Esophagus muscularis mucosa (tissue), 4 donors: ENCODE results near the gene PIK3CD. TPM values are rescaled to one million over a fixed set of nuclear protein-coding genes. Genes with fewer than 3 reads are reported as not detected.

Experiments used
- DNase-seq: peaks from one replicate; pipeline ENCODE4 v3.0.0-alpha.2; 2017; ENCODE audit errors: extremely low spot score
- H3K27ac ChIP-seq, 4 donors: fragments of 200-600 bp; sonication (generic); replicated peaks in 1 of 4; 1 replicate in 3 of 4; 2 replicates in 1 of 4; pipeline ENCODE4 v1.5.1; 2016 to 2019; ENCODE audit warnings: mild to moderate bottlenecking in 1 of 4
- H3K27me3 ChIP-seq, 4 donors: fragments of 200-600 bp; sonication (generic); one replicate each; pipeline versions ENCODE4 v1.5.1 to v1.6.0; 2016 to 2019
- H3K36me3 ChIP-seq, 4 donors: fragments of 200-600 bp; sonication (generic); one replicate each; pipeline ENCODE4 v1.5.1; 2016 to 2019
- H3K4me1 ChIP-seq, 4 donors: fragments of 200-600 bp; sonication (generic); one replicate each; pipeline ENCODE4 v1.5.1; 2016 to 2019
- H3K4me3 ChIP-seq, 4 donors: fragments of 200-600 bp; sonication (generic); 1 replicate in 2 of 4; 2 replicates in 2 of 4; pipeline ENCODE4 v1.5.1; 2016 to 2019; ENCODE audit warnings: mild to moderate bottlenecking in 4 of 4, moderate library complexity in 1 of 4
- H3K9me3 ChIP-seq, 4 donors: fragments of 200-600 bp; sonication (generic); 1 replicate in 3 of 4; 2 replicates in 1 of 4; pipeline ENCODE4 v1.5.1; 2016 to 2019
- CTCF ChIP-seq, 3 experiments: fragments of 200-600 bp in 2 of 3; fragments of 450-650 bp in 1 of 3; sonication (generic) in 2 of 3; IDR thresholded peaks; one replicate each; pipeline ENCODE4 v1.5.1; 2017 to 2019; ENCODE audit warnings: antibody characterized with exemption in 3 of 3, mild to moderate bottlenecking in 2 of 3, moderate library complexity in 1 of 3
- EP300 ChIP-seq: sonication (generic); formaldehyde crosslinking; IDR thresholded peaks from one replicate; pipeline ENCODE4 v1.6.1; 2017; ENCODE audit warnings: antibody characterized with exemption
- POLR2A ChIP-seq: fragments of 450-650 bp; IDR thresholded peaks from one replicate; pipeline ENCODE4 v1.6.1; 2017; ENCODE audit warnings: antibody characterized with exemption, moderate library complexity, mild to moderate bottlenecking, low read depth
- POLR2AphosphoS5 ChIP-seq, 2 donors: sonication (generic); formaldehyde crosslinking; IDR thresholded peaks; one replicate each; pipeline ENCODE4 v1.6.1; 2017; ENCODE audit warnings: antibody characterized with exemption in 2 of 2
- WGBS: methylation state at CpG from one replicate; pipeline ENCODE4 v1.1.5; 2018; 5-methylcytosine and 5-hydroxymethylcytosine counted together
- intact Hi-C: fragments of 100-400 bp; cut with DNase I; formaldehyde crosslinking; loops from one replicate; pipeline ENCODE4 v1.15.1; 2023
- total RNA-seq, 4 donors: library from RNA; depleted of rRNA; stranded (reverse); fragments of >200 nt; gene quantifications; one replicate each; pipeline versions ENCODE4 v1.1.0 to v1.2.1, GENCODE V29; 2016

Gene PIK3CD
- total RNA-seq, 4 donors from 2014 or later = 7.9 to 30.4 (median 13.9) TPM

GRCh38 chr1:9607352-9607751 is 44.2 kb upstream of the PIK3CD start:
- Histone ChIP-seq H3K36me3 (peaks cover 13 to 93% (median 77%) of the 10 kb centered on the region in 4 donors), H3K9me3 (no peaks in the 10 kb centered on the region), H3K4me1 (no peaks in the 10 kb centered on the region), H3K4me3 (no peak overlapping the region), H3K27ac (no peak overlapping the region), H3K27me3 (no peaks in the 10 kb centered on the region)
- WGBS = 91% methylated on average over 19 of the region's 19 CpGs
- DNase-seq = no peak
- intact Hi-C loops = no loop called here
- TF ChIP-seq POLR2A (no peak), EP300 (no peak), POLR2AphosphoS5 (IDR thresholded peaks at IDR 0.05) (no peak), CTCF (IDR thresholded peaks at IDR 0.05) (no peak)

- H3K36me3 ChIP-seq = peaks cover 10 to 85% (median 74%) of the 10 kb centered on the region in 4 donors
- 83% methylated on average over 1 of the region's 5 CpGs for WGBS
These were observed 41.5 kb upstream of the PIK3CD start for GRCh38 chr1:9609998-9610397.

GRCh38 chr1:9610548-9610947 is 41.0 kb upstream of the PIK3CD start:
- 87% methylated on average over 20 of the region's 25 CpGs for WGBS
- intact Hi-C loops = no loop called here
- Histone ChIP-seq H3K4me1 (peaks cover 0 to 4% (median 2%) of the 10 kb centered on the region in 4 donors), H3K27me3 (no peaks in the 10 kb centered on the region), H3K36me3 (peaks cover 10 to 81% (median 73%) of the 10 kb centered on the region in 4 donors), H3K27ac (no peak overlapping the region), H3K4me3 (no peak overlapping the region), H3K9me3 (no peaks in the 10 kb centered on the region)
- no peak for DNase-seq
- TF ChIP-seq CTCF (IDR thresholded peaks at IDR 0.05) = no peak

More at GRCh38 chr1:9609998-9610397, 41.5 kb upstream of the PIK3CD start:
- no peak for DNase-seq
- Histone ChIP-seq H3K27me3 (no peaks in the 10 kb centered on the region), H3K9me3 (no peaks in the 10 kb centered on the region), H3K4me3 (no peak overlapping the region), H3K27ac (no peak overlapping the region), H3K4me1 (no peaks in the 10 kb centered on the region)
- intact Hi-C loops = no loop called here
- TF ChIP-seq POLR2AphosphoS5 (IDR thresholded peaks at IDR 0.05) = no peak
- no peak for TF ChIP-seq POLR2A
- TF ChIP-seq CTCF (IDR thresholded peaks at IDR 0.05) = no peak
- no peak for TF ChIP-seq EP300

GRCh38 chr1:9611716-9612115 is 39.8 kb upstream of the PIK3CD start:
- H3K4me1 ChIP-seq = peaks cover 0 to 6% (median 2%) of the 10 kb centered on the region in 4 donors
- no peaks in the 10 kb centered on the region for H3K27me3 ChIP-seq
- H3K27ac ChIP-seq = no peak overlapping the region
- H3K9me3 ChIP-seq = no peaks in the 10 kb centered on the region
- peaks cover 10 to 72% (median 69%) of the 10 kb centered on the region in 4 donors for H3K36me3 ChIP-seq
- no peak overlapping the region for H3K4me3 ChIP-seq
- no peak for DNase-seq
- WGBS = 85% methylated on average over 11 of the region's 13 CpGs
- TF ChIP-seq CTCF (IDR thresholded peaks at IDR 0.05) (no peak), POLR2A (no peak), POLR2AphosphoS5 (IDR thresholded peaks at IDR 0.05) (no peak), EP300 (no peak)
- intact Hi-C loops = no loop called here

GRCh38 chr1:9612162-9612845 is 39.2 kb upstream of the PIK3CD start:
- Histone ChIP-seq H3K27me3 (no peaks in the 10 kb centered on the region), H3K9me3 (no peaks in the 10 kb centered on the region), H3K4me3 (no peak overlapping the region), H3K27ac (no peak overlapping the region), H3K36me3 (peaks cover 10 to 69% (median 67%) of the 10 kb centered on the region in 4 donors), H3K4me1 (peaks cover 0 to 6% (median 2%) of the 10 kb centered on the region in 4 donors)
- no peak for DNase-seq
- WGBS = 90% methylated on average over 2 of the region's 11 CpGs
- intact Hi-C loops = no loop called here
- TF ChIP-seq CTCF (IDR thresholded peaks at IDR 0.05) (no peak), POLR2AphosphoS5 (IDR thresholded peaks at IDR 0.05) (no peak), POLR2A (no peak), EP300 (no peak)
